Retinal pigment epithelial cell (primary cell): ENCODE measurements around the gene FXN.

Experiments used
- DNase-seq: peaks from one replicate; pipeline ENCODE4 v3.0.0-alpha.2; 2010; ENCODE audit warnings: low read depth
- H3K4me3 ChIP-seq: 2 replicates; pipeline ENCODE4 v1.5.1; 2011; ENCODE audit warnings: mild to moderate bottlenecking, low read length, control low read depth, moderate library complexity
- TF ChIP-seq, protein P1 (sequence below): conservative IDR thresholded peaks from 2 replicates; pipeline ENCODE4 v1.5.1; 2011; ENCODE audit warnings: low read depth, low read length, control low read depth, inconsistent platforms

Gene FXN

DNA sequence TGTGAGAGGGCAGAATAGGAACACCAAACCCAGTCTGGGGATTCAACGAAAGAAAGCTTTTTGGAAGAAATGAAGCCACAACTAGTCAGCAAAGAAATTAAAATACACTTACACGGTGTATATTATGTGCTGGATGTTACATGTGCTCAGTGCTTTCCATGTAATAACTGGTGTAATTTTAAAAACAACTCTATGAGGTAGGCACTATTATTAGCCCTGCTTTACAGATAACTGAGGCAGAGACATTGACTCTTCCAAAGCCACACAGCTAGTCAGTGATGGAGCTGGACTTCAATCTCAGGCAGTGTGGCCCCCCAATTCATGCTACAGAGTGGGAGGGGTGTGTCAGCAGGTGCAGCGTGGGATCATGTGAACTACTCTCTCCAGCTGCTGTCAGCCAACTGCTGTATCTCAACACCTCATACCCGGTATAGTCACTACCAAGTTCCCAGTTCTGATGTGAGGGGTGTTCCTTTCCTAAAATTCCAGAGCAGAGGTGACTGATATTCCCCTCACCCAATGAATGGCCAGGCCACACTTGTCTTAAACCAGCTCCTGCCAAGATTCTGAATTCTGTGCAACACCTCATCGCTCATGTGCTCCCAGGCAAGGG, 104.7 kb downstream of the FXN start:
- no peak for DNase-seq
- no peak overlapping the region for H3K4me3 ChIP-seq
- TF ChIP-seq, protein P1, sequence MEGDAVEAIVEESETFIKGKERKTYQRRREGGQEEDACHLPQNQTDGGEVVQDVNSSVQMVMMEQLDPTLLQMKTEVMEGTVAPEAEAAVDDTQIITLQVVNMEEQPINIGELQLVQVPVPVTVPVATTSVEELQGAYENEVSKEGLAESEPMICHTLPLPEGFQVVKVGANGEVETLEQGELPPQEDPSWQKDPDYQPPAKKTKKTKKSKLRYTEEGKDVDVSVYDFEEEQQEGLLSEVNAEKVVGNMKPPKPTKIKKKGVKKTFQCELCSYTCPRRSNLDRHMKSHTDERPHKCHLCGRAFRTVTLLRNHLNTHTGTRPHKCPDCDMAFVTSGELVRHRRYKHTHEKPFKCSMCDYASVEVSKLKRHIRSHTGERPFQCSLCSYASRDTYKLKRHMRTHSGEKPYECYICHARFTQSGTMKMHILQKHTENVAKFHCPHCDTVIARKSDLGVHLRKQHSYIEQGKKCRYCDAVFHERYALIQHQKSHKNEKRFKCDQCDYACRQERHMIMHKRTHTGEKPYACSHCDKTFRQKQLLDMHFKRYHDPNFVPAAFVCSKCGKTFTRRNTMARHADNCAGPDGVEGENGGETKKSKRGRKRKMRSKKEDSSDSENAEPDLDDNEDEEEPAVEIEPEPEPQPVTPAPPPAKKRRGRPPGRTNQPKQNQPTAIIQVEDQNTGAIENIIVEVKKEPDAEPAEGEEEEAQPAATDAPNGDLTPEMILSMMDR = no peak

DNA sequence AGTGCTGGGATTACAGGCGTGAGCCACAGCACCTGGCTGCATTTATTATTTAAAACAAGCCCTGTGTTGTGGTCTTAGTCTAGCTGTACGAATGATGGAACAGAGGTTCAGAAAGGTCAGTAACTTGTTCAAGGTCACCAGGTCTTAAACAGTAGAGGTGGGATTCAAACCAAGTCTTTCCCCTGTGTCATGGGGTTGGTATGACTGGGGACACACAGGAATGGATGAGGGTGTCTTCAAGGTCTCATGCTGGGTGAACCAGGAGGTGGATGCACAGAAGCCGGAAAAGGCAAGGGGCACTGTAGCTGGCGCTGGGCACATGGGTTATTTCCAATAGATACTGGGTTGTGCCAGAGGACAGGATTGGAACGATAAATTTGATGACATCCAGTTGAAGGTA, 106.3 kb downstream of the FXN start:
- H3K4me3 ChIP-seq = no peak overlapping the region
- TF ChIP-seq, protein P1 = no peak
- no peak for DNase-seq

DNA sequence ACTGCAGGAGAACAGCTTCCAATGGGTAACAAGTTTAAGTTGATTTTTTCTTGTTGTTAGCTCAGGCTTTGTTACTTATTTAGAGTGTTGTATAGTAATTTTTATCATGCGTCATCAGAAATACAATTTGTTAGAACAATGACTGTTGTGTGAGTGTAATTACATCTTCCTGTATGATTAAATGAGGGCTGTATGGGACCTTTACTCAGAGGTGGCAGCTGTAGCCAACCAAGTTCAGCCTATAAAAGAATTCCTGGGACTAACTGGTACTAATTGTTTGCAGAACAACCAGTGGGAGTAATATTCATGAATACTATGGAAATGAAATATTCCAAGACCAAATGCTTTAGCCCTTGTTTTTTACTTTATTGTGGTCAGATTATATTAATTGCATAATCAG, 107.7 kb downstream of the FXN start:
- no peak for DNase-seq
- H3K4me3 ChIP-seq = no peak overlapping the region
- TF ChIP-seq, protein P1 = no peak

DNA sequence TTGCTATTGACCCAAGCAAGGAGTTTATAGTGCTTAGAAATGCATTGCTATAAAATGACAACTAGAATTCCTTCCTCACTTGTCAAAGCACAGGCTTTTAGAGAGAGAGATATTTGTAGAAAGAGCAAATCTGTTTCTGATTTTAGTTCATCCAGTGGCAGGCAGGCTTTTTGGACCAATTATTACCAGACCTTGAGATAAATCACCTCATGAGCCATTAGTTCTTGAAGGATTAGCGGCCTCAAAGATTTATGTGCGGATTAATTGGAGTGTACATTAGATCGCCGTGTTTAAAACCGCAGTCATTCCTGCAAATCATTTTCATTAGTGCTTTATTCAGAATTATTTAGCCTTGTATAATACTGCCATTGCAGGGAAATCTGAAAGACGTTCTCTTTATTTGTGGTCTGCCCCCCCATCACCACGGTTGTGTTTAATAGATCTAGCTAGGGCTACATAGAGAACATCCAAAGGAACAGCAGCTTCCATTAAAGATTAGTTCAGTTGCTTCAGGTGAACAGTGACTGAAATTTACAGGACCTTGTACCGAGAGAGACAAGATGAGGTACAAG, 109.7 kb downstream of the FXN start:
- peak; percentile 89 for DNase-seq

DNA sequence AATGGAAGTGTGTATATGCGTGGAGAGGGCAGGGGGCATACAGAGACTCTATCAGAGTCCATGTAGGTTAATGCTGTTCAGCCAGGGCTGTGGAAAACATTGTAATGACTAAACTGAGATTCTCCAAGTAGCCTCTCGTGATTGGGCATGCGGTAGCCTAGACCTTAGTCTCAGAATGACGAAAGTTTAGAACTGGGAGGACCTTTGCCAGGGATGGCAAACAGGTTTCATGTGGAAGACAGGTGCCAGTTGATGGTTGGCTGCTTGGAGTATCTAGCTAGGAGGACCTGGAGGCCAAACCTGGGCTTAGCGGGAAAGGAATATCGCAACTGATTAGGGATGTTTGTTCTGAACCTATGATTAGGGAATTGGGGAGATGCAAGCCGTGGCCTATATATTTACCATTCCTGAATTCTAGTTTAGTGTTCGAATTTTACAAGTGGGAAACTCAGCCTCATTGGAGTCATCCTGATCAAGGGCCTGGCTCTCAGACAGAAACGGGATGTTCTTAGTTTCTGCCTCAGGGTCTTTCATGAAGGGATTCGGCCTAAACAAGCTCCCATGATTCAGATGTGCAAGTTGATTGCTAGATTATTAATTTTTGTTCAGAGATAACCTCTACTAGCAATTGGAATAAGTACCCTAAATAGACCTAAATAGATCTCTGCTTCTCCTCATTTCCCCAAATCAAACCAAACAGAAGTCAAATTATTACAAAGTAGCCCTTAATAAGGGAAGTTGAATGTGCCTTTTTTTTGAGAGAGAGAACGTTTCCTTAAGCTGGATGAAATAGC, 111.7 kb downstream of the FXN start:
- DNase-seq = no peak
- TF ChIP-seq, protein P1 = no peak
- H3K4me3 ChIP-seq = no peak overlapping the region

More for the DNA sequence above, 109.7 kb downstream of the FXN start:
- no peak overlapping the region for H3K4me3 ChIP-seq
- TF ChIP-seq, protein P1 = no peak

DNA sequence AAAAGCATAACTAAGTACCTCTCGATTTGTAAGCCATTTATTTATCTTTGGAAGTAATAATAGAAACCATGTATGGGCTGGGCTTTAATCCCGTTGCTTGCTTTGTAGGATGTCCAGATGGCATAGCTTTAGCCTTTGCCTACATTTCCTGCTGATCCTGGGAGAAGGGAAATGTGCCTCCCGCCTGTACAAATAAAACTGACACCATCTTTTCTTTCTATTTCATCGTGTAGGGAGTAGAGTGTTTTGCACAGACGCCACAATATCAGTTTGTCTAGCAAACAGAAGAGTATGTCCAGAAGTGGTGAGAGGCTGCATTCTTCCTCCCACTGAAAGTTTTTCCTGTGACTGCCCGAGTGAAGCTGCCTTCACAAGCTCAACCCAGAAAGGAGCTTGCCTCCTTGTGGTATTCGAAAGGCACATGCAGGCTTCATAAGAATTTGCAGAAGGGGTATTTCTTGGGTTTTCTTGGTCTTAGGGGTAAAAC, 113.8 kb downstream of the FXN start:
- TF ChIP-seq, protein P1 = peak; percentile 46
- DNase-seq = no peak
- no peak overlapping the region for H3K4me3 ChIP-seq
